ENCODE data around the gene TPCN2. TPM values are rescaled to one million over a fixed set of nuclear protein-coding genes. Genes with fewer than 3 reads are reported as not detected.

The TPCN2 gene
- total and polyA plus RNA-seq, 2 donors from 2014 or later = 12.9 to 22.4 TPM

DNA sequence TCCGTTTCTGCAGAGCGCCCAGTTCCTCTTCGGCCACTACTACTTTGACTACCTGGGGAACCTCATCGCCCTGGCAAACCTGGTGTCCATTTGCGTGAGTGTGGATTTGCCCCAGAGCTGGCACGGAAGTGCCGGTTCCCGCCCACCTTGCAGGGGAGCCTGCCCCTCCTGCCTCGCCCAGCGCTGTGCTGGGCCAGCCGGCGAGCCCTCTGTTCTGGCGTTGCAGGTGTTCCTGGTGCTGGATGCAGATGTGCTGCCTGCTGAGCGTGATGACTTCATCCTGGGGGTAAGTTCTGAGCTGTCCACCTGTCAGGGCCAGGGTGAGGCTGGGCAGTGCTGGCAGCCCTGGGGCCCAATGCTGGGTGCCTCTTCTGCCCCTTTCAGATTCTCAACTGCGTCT is 29.8 kb downstream of the TPCN2 start:
- Histone ChIP-seq H3K27ac (ENCODE audit: low read depth in 2 of 2, low read length in 2 of 2) (no peak overlapping the region), H3K27me3 (ENCODE audit: control insufficient read depth, insufficient read depth, low read length) (no peaks in the 10 kb centered on the region), H3K9me3 (ENCODE audit: control insufficient read depth in 2 of 3, insufficient read depth in 1 of 3, low read length in 3 of 3) (no peaks in the 10 kb centered on the region), H3K36me3 (ENCODE audit: control insufficient read depth in 2 of 3, insufficient read depth in 3 of 3, low read length in 3 of 3) (peaks cover 0 to 51% (median 13%) of the 10 kb centered on the region in 3 donors), H3K9ac (ENCODE audit: low read length in 3 of 3) (no peak overlapping the region), H3K4me3 (ENCODE audit: low read length in 3 of 3) (no peak overlapping the region), H3K4me1 (ENCODE audit: control insufficient read depth in 2 of 3, insufficient read depth in 2 of 3, low read depth in 1 of 3, low read length in 3 of 3) (no peaks in the 10 kb centered on the region)
- no peak for FAIRE-seq
- DNase-seq = no peak
- intact Hi-C loops (cut with DNase I) = no loop called here
- TF ChIP-seq, protein P1, sequence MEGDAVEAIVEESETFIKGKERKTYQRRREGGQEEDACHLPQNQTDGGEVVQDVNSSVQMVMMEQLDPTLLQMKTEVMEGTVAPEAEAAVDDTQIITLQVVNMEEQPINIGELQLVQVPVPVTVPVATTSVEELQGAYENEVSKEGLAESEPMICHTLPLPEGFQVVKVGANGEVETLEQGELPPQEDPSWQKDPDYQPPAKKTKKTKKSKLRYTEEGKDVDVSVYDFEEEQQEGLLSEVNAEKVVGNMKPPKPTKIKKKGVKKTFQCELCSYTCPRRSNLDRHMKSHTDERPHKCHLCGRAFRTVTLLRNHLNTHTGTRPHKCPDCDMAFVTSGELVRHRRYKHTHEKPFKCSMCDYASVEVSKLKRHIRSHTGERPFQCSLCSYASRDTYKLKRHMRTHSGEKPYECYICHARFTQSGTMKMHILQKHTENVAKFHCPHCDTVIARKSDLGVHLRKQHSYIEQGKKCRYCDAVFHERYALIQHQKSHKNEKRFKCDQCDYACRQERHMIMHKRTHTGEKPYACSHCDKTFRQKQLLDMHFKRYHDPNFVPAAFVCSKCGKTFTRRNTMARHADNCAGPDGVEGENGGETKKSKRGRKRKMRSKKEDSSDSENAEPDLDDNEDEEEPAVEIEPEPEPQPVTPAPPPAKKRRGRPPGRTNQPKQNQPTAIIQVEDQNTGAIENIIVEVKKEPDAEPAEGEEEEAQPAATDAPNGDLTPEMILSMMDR (IDR thresholded peaks at IDR 0.05; ENCODE audit: borderline replicate concordance, extremely low read depth, insufficient read depth) = no peak

DNA sequence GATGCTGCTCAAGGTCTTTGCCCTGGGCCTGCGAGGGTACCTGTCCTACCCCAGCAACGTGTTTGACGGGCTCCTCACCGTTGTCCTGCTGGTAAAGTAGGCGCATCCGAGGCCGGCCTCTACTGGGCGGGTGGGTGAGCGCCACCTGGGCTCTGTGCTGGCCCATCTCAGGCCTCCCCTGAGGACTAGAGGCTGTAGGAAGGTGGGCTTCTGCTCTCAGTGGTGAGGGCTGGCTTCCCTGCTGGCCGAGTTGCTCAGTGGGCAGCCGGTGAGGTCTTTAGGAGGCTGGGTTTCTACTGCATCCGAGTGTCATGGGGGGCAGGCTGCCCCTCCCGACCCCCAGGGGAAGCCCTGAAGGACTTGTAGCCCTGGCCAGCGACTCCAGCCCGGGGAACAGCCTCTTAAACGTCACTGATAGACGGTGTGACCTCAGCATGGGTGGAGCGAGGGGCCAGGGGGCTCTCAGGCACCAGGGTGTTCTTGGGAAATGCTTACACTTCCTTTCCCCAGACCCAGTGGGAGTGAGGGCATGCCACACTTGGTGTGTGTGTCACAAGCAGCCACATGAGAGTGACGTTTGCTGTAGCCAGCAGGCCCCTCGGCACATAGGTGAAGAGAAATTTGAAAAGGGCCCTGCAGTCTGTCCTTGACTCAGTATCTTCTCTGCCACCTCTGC is 30.3 kb downstream of the TPCN2 start:
- Histone ChIP-seq H3K27ac (ENCODE audit: low read depth in 2 of 2, low read length in 2 of 2) (no peak overlapping the region), H3K4me3 (ENCODE audit: low read length in 3 of 3) (no peak overlapping the region), H3K9ac (ENCODE audit: low read length in 3 of 3) (no peak overlapping the region), H3K36me3 (ENCODE audit: control insufficient read depth in 2 of 3, insufficient read depth in 3 of 3, low read length in 3 of 3) (peaks cover 0 to 46% (median 13%) of the 10 kb centered on the region in 3 donors), H3K27me3 (ENCODE audit: control insufficient read depth, insufficient read depth, low read length) (no peaks in the 10 kb centered on the region), H3K4me1 (ENCODE audit: control insufficient read depth in 2 of 3, insufficient read depth in 2 of 3, low read depth in 1 of 3, low read length in 3 of 3) (no peaks in the 10 kb centered on the region), H3K9me3 (ENCODE audit: control insufficient read depth in 2 of 3, insufficient read depth in 1 of 3, low read length in 3 of 3) (no peaks in the 10 kb centered on the region)
- FAIRE-seq (no peak), DNase-seq (no peak)
- TF ChIP-seq, protein P1 (IDR thresholded peaks at IDR 0.05; ENCODE audit: borderline replicate concordance, extremely low read depth, insufficient read depth) = no peak
- intact Hi-C loops (cut with DNase I) = no loop called here

DNA sequence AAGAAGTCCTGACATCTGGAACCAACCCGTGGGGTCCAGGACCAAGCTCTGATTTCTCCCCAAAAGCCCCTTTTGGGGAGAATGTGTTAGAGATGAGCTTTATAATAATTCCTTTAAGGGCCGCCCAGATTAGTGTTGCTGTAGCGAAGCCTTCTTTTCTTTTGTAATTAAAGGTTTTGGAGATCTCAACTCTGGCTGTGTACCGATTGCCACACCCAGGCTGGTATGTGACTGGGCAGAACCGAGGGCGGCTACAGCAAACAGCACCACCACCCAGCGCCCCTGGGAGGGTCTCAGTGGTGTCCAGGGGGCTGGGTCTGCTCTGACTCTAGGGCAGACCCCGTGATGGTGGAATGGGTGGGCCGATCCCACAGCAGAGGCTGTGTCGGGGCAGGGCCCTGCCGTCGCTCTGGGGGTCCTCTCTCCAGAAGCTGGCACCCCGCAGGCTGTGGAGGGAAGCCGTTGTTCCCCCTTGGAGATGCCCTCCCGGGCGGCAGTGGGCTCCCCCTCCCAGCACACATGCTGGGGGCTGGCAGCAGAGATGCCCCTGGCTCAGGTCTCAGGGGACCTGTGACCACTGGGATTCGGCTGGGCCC is 31.0 kb downstream of the TPCN2 start:
- intact Hi-C loops (cut with DNase I) = no loop called here
- TF ChIP-seq, protein P1 (IDR thresholded peaks at IDR 0.05; ENCODE audit: borderline replicate concordance, extremely low read depth, insufficient read depth) = no peak
- Histone ChIP-seq H3K4me1 (ENCODE audit: control insufficient read depth in 2 of 3, insufficient read depth in 2 of 3, low read depth in 1 of 3, low read length in 3 of 3) (no peaks in the 10 kb centered on the region), H3K36me3 (ENCODE audit: control insufficient read depth in 2 of 3, insufficient read depth in 3 of 3, low read length in 3 of 3) (peaks cover 0 to 45% (median 13%) of the 10 kb centered on the region in 3 donors), H3K27ac (ENCODE audit: low read depth in 2 of 2, low read length in 2 of 2) (no peak overlapping the region), H3K9ac (ENCODE audit: low read length in 3 of 3) (no peak overlapping the region), H3K4me3 (ENCODE audit: low read length in 3 of 3) (no peak overlapping the region), H3K9me3 (ENCODE audit: control insufficient read depth in 2 of 3, insufficient read depth in 1 of 3, low read length in 3 of 3) (no peaks in the 10 kb centered on the region), H3K27me3 (ENCODE audit: control insufficient read depth, insufficient read depth, low read length) (no peaks in the 10 kb centered on the region)
- FAIRE-seq (no peak), DNase-seq (no peak)
